Right atrium auricular region (tissue), 2 donors: Measurements from ENCODE around the gene ATP11A. TPM values are rescaled to one million over a fixed set of nuclear protein-coding genes. Genes with fewer than 3 reads are reported as not detected.

Experiments used
- DNase-seq: peaks from one replicate; pipeline ENCODE4 v3.0.0-alpha.2; 2019; ENCODE audit warnings: low spot score
- H3K27ac ChIP-seq, 2 donors: fragments of 200-600 bp; sonication (generic); 1 replicate in 1 of 2; 2 replicates in 1 of 2; pipeline ENCODE4 v1.5.1; 2016 to 2019
- H3K27me3 ChIP-seq, 2 donors: fragments of 200-600 bp; sonication (generic); one replicate each; pipeline versions ENCODE4 v1.5.1 to v1.6.0; 2017 to 2019
- H3K36me3 ChIP-seq: fragments of 200-600 bp; sonication (generic); one replicate; pipeline ENCODE4 v1.5.1; 2016
- H3K4me1 ChIP-seq, 2 donors: fragments of 200-600 bp; sonication (generic); one replicate each; pipeline versions ENCODE4 v1.5.1 to v1.6.0; 2017 to 2019
- H3K4me3 ChIP-seq, 2 donors: fragments of 200-600 bp; sonication (generic); 1 replicate in 1 of 2; 2 replicates in 1 of 2; pipeline ENCODE4 v1.5.1; 2017 to 2019; ENCODE audit warnings: mild to moderate bottlenecking in 1 of 2, moderate library complexity in 1 of 2
- H3K9me3 ChIP-seq, 2 donors: fragments of 200-600 bp; sonication (generic); one replicate each; pipeline ENCODE4 v1.5.1; 2019
- CTCF ChIP-seq, 2 donors: fragments of 200-600 bp; sonication (generic); IDR thresholded peaks; one replicate each; pipeline ENCODE4 v1.5.1; 2019; ENCODE audit warnings: antibody characterized with exemption in 2 of 2
- total RNA-seq, 2 donors: library from RNA; depleted of rRNA; stranded (reverse); fragments of >200 nt; gene quantifications; one replicate each; pipeline ENCODE4 v1.1.0, GENCODE V29; 2016

Gene ATP11A
- total RNA-seq, 2 donors from 2014 or later = 31.8 to 48.6 TPM

- Histone ChIP-seq H3K4me3 (no peak overlapping the region), H3K36me3 (no peaks in the 10 kb centered on the region), H3K4me1 (peaks cover 0 to 16% of the 10 kb centered on the region in 2 donors), H3K27ac (no peak overlapping the region), H3K9me3 (no peaks in the 10 kb centered on the region), H3K27me3 (no peaks in the 10 kb centered on the region)
- DNase-seq = no peak
- no peak for TF ChIP-seq CTCF (IDR thresholded peaks at IDR 0.05)
Observed at GRCh38 chr13:112752711-112753541, 63.1 kb downstream of the ATP11A start.

DNA sequence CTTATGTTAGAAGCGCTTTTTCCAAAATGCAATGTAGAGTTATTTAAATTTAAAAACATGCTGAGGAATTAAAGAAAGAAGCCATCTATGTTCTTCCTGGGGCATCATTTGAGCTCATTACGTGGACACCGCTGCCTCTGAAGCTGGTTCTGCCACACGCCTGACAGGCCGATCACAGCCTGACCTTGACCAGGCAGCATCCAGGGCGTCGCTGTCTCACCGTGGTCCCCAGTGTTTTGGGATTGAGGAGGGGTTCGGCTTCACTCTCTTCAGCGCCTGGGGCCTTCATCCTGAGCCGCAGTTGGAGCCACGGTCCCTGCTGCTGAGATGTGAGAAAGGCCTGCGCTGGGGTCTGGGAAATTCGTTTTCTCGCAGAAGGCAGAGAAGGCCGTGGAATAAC, 64.0 kb downstream of the ATP11A start:
- no peaks in the 10 kb centered on the region for H3K36me3 ChIP-seq
- no peak for TF ChIP-seq CTCF (IDR thresholded peaks at IDR 0.05)
- no peaks in the 10 kb centered on the region for H3K27me3 ChIP-seq
- H3K4me3 ChIP-seq = no peak overlapping the region
- H3K27ac ChIP-seq = no peak overlapping the region
- DNase-seq = no peak
- H3K9me3 ChIP-seq = no peaks in the 10 kb centered on the region
- H3K4me1 ChIP-seq = peaks cover 0 to 14% of the 10 kb centered on the region in 2 donors

DNA sequence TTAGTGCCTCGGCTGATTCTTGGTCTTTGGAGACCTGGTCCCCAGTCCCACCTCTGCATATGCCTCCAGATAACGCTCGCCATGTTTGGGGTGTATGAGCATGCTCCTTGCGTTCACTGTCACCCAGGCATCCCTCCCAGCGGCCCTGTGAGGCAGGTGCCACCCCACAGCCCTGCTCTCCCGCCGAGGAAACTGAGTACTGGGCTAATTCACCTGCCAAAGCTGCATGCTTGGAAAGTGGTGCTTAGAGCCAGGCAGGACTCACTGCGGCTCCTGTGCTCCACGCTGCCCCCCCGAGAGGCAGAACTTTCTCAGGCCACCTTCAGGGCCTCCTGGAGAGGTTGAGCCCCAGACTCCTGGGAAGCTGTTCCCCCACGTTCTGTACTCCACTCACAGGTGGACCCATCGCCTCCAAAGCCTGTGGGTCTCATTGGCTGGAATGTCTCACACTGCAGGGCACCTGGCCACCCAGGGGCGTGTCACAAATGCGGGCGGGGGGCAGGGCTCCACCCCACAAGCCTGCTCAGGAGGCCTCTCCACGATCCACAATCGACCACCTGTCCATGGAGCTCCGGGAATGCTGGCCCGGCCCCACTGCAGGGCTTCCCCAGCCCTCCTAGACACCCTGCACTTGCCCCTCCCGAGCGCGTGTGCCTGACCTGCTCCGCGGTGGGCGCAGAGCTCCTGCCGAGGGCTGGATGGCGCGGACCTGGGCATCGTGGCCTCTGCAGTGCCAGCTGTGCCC, 64.6 kb downstream of the ATP11A start:
- Histone ChIP-seq H3K27ac (no peak overlapping the region), H3K4me1 (peaks cover 0 to 8% of the 10 kb centered on the region in 2 donors), H3K27me3 (no peaks in the 10 kb centered on the region), H3K9me3 (no peaks in the 10 kb centered on the region), H3K36me3 (no peaks in the 10 kb centered on the region), H3K4me3 (no peak overlapping the region)
- TF ChIP-seq CTCF (IDR thresholded peaks at IDR 0.05) = no peak
- no peak for DNase-seq

GRCh38 chr13:112755331-112755730, 65.5 kb downstream of the ATP11A start:
- H3K4me1 ChIP-seq = peaks cover 0 to 7% of the 10 kb centered on the region in 2 donors
- TF ChIP-seq CTCF (IDR thresholded peaks at IDR 0.05) = no peak
- no peaks in the 10 kb centered on the region for H3K36me3 ChIP-seq
- no peaks in the 10 kb centered on the region for H3K27me3 ChIP-seq
- no peaks in the 10 kb centered on the region for H3K9me3 ChIP-seq
- H3K4me3 ChIP-seq = no peak overlapping the region
- no peak overlapping the region for H3K27ac ChIP-seq
- no peak for DNase-seq

DNA sequence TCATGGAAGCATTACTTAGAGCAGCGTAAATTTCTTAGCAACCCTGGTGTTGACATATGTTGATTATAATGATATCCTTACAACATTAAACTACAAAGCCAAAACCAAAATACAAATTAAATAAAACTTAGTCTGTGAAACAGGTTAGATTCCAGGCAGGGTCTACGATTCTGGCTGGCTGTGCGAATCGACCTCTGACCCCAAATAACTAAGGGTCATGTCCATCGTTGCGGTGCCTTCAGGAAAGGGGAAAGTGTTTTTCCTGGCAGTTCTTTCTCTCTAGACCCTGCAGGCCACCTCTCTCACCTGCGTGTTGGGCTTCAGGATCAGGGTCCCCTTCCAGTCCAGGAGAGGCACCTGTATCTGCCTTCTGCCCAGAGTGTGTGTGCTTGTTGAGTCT, 66.2 kb downstream of the ATP11A start:
- no peaks in the 10 kb centered on the region for H3K36me3 ChIP-seq
- peaks cover 0 to 7% of the 10 kb centered on the region in 2 donors for H3K4me1 ChIP-seq
- no peak for DNase-seq
- H3K9me3 ChIP-seq = no peaks in the 10 kb centered on the region
- H3K27me3 ChIP-seq = no peaks in the 10 kb centered on the region
- no peak overlapping the region for H3K4me3 ChIP-seq
- no peak overlapping the region for H3K27ac ChIP-seq
- TF ChIP-seq CTCF (IDR thresholded peaks at IDR 0.05) = no peak
